Umbilical cord (tissue), 2 donors: ENCODE results near the gene SBNO2. TPM values are rescaled to one million over a fixed set of nuclear protein-coding genes. Genes with fewer than 3 reads are reported as not detected.
"Not testable (repeated sequence)": the region's sequence is repeated elsewhere in the genome, so short reads cannot be mapped to it uniquely, and the experiment has no call there.

ENCODE experiments used
- DNase-seq: peaks from one replicate; pipeline ENCODE4 v3.0.0-alpha.2; 2015; ENCODE audit warnings: low spot score
- total RNA-seq: library from RNA; depleted of rRNA; stranded (reverse); fragments of >200 nt; gene quantifications from one replicate; pipeline ENCODE4 v1.2.3, GENCODE V29; 2014; ENCODE audit warnings: low replicate concordance; ENCODE audit not compliant: insufficient read depth

The SBNO2 gene
- total RNA-seq, 1 donor from 2014 or later, result 21.7 TPM

DNA sequence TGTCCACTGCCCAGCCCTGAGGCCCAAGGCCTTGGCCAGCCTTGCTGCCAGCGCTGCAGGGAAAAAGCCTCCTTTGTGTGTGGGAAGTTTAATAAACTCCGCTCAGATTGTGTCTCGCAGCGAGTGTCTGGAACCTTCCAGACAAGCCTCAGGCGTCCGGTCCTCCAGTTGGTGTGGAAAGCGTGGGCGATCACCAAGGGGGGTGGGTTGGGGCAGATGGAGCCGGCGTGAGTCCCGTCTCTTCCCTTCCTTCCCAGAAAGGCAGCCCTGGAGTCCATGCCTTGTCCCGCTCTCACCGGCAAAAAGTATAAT is 36.1 kb upstream of the SBNO2 start:
- DNase-seq, result no peak

- not testable (repeated sequence) for DNase-seq
Measured at GRCh38 chr19:1208830-1209229, 34.8 kb upstream of the SBNO2 start.

DNA sequence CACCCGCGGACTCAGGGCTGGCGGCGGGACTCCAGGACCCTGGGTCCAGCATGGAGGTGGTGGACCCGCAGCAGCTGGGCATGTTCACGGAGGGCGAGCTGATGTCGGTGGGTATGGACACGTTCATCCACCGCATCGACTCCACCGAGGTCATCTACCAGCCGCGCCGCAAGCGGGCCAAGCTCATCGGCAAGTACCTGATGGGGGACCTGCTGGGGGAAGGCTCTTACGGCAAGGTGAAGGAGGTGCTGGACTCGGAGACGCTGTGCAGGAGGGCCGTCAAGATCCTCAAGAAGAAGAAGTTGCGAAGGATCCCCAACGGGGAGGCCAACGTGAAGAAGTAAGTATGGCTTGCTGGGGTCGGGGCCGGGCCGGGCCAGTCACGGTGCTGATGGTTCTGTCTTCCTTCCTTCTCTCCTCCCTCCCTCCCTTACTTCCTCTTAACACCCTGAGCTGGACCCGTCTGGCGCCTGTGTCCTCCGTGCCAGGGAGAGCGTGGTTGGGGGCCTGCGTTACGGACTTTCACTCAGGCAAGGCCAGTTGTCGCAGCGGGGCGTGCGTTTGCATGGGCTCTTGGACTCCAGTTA is 32.9 kb upstream of the SBNO2 start:
- DNase-seq, result no peak

GRCh38 chr19:1206150-1206863 is 32.2 kb upstream of the SBNO2 start:
- DNase-seq, result no peak

DNA sequence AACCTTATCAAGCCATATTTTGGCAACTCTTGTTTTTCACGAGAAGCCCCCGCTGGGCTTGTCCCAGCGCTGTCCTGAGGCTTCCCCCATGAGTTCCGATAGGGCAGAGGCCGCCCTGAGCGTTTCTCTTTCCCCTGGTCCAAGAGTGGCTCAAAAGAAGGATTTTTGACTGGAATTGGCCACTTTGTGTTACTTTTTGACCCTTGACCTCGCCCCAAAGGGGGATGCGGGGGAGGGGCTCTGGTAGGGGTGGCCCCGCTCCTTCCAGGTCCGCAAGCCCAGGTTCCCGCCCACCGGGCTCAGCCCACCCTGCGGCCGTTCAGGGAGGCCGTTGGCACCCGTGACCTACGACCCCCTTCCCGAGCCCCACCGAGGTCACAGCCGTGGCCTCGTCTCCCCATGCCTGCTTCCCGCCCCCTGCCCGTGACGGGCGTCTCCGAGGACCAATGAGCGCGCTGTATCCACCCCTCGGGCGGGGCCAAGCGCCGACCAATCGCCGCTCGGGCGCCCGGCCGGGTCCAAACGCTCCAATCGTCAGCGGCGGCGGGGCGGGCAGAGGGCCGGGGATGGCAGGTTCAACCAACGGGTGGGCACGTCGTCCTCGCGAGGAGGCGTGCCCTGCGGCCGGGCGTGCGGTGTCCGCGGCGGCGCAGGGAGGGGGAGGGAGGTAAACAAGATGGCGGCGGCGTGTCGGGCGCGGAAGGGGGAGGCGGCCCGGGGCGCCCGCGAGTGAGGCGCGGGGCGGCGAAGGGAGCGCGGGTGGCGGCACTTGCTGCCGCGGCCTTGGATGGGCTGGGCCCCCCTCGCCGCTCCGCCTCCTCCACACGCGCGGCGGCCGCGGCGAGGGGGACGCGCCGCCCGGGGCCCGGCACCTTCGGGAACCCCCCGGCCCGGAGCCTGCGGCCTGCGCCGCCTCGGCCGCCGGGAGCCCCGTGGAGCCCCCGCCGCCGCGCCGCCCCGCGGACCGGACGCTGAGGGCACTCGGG is 31.3 kb upstream of the SBNO2 start, which contains the start of gene STK11:
TSS of gene STK11 (plus strand) at position 665 of the 986 bp plus-strand sequence. CDS start 1,136 bp downstream, outside the sequence.
- peak; percentile 99 for DNase-seq

- DNase-seq, result not testable (repeated sequence)
Measured at GRCh38 chr19:1200614-1201013, 26.5 kb upstream of the SBNO2 start.

- DNase-seq, result no peak
Measured at GRCh38 chr19:1199531-1199930, 25.5 kb upstream of the SBNO2 start.

- DNase-seq, result no peak
Measured at GRCh38 chr19:1189419-1189818, 15.4 kb upstream of the SBNO2 start.

GRCh38 chr19:1183543-1184172 is 9.6 kb upstream of the SBNO2 start:
- no peak for DNase-seq

GRCh38 chr19:1182727-1183126 is 8.7 kb upstream of the SBNO2 start:
- DNase-seq, result no peak

- DNase-seq, result no peak
Measured at GRCh38 chr19:1182068-1182467, 8.0 kb upstream of the SBNO2 start.

DNA sequence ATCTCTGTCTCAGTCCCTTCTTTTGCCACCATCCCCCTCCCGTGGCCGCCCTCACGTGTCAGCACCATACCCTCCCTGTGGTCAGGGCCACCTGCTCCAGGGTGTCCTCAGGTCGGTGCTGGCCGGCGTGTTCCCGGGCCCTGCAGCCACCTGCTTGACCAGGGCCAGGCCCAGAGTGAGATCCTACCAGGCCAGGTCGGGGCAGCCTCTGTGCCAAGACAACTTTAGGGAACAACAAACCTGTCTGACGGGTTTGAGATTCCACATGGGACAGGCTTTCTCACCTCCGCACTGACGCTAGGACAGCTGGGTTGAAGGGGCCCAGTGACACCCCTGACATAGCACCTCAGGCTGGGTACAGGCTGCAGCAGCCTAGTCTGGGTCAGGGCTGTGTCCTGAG is 7.5 kb upstream of the SBNO2 start:
- peak; percentile 54 for DNase-seq

DNA sequence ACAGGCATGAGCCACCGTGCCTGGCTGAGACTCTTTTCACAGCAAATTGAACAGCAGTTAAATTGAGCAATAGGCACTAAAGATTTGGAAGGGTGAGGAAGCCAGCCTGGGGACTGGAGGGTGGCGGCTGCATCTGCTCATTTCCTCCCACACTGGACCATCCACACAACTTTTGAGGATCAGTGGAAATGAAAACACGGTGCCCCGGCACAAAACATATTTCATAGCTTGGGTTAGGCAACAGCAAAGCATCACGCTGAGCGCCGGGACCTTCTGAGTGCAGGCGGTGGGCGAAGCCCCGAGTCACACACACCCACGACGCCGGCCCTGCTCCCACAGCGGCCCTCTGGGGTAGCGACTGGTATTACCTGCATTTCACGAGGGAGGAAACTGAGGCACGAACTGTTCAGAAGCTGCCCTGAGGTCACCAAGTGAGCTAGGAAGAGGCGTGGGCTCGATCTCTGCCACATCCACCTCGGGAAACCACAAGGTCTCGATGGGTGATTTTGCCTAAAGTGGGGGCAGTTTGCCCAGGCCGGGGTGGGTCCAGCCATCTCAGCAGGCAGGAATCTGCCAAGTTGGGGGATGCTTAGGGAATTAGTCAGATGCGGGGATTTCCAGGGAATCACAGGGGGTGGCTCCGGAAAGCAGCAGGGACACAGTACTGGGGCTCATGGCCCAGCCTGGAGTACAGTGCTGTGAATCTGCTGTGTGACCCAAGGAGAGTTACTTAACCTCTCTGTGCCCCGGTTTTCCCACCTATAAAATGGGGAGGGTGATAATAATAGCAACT is 3.5 kb upstream of the SBNO2 start:
- no peak for DNase-seq

DNA sequence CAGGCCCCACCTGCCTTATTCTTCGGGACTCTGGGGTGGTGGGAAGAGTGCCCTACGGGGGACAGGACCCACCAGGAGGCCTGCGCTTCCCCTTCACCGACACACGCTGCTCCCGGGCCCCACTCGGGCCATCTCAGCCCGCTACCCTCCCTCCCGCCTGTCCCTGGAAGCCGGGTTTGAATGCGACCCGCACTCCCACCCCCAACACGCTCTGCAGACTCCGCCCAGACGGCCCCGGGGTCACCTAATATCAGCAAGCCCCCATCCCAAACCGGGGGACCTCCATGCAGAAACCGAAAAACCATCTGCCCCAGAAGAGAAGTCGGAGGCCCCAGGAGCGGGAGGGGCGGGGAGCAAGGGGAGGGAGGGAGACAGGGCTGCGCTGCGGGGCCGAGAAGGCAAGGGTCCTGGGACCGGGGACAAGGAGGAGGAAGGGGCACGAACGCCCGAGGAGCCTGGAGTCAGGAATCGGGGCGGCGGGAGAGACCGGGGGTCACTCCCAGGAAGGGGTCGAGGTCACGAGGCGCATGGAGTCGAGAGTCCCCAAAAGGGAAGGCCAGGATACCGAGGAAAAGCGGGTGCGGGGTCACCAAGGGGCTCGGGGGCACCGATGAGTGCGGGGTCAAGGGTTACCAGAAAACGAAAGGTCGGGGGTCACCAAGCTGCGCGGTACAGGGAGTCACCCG is 766 bp downstream of the SBNO2 start:
- peak; percentile 29 for DNase-seq

GRCh38 chr19:1172353-1173158 is 1.5 kb downstream of the SBNO2 start:
- DNase-seq, result peak; percentile 68

DNA sequence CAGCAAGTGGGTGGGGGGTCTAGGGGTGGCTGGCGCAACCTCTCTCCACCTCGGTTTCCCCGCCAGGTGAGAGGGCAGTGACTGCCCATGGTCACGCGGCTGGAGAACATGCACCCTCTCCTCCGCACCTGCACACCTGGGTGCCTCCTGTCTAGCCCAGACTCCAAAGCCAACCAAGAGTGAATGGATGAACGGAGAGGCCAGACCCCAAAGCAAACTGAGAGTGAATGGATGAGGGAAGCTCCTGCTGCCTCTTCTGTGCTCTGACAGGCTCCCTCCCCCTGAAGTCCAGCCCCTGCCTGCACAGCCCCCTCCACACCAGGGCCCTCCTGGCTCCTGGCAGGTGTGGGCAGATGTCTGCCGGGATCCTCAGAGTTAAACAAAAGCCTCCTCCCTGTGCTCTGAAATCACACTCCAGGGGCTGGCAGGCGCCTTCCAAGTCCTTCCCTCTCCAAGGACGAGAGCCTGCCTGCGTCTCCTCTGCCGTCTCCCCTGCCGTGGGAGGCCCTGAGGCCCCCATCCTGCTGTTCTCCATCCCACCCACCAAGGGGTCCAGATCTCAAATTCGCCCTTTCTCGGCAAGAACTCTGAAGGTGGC is 2.2 kb downstream of the SBNO2 start:
- no peak for DNase-seq

GRCh38 chr19:1170938-1171754 is 2.9 kb downstream of the SBNO2 start:
- no peak for DNase-seq
